ENCODE data around the gene CCDC51.
"Not testable (repeated sequence)": the region's sequence is repeated elsewhere in the genome, so short reads cannot be mapped to it uniquely, and the experiment has no call there.

The CCDC51 gene

GRCh38 chr3:48466386-48467109 is 26.6 kb upstream of the CCDC51 start:
- DNase-seq (ENCODE audit: insufficient read length, low spot score) = no peak
- FAIRE-seq = no peak

- peak; percentile 96 for DNase-seq (ENCODE audit: insufficient read length, low spot score)
- peak; percentile 96 for FAIRE-seq
Observed at GRCh38 chr3:48465531-48466378, 25.8 kb upstream of the CCDC51 start.

DNA sequence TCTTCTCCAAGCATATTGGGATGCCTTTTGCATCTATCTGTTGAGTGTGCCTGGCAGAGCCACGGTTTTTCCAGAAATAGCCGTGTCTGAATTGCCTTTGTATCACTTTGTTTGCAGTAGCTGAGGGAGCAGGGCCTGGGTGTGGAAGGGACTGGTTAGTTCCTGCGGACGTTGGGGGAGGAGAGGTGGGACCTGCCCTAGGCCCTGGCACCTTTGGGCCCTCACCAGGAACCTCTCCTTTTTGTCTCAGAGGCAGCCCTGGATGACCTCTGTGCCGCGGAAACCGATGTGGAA is 25.3 kb upstream of the CCDC51 start:
- FAIRE-seq = no peak
- DNase-seq (ENCODE audit: insufficient read length, low spot score) = no peak

GRCh38 chr3:48464713-48465221 is 24.8 kb upstream of the CCDC51 start:
- DNase-seq (ENCODE audit: insufficient read length, low spot score) = no peak
- FAIRE-seq = peak; percentile 28

DNA sequence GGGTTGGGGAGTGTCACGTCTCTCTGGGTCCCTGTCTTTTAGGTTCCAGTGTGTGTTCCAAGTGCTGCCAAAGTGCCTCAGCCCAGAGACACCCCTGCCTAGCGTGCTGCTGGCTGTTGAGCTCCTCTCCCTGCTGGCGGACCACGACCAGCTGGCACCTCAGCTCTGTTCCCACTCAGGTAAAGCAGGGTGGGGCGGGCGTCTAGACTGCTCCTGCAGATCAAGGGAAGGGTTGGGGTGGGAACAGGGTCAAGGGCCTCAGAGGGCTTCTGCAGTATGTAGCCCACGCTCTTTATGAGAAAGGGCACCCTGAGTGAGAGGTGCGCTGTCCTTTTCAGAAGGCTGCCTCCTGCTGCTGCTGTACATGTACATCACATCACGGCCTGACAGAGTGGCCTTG is 23.8 kb upstream of the CCDC51 start:
- no peak for FAIRE-seq
- DNase-seq (ENCODE audit: insufficient read length, low spot score) = no peak

DNA sequence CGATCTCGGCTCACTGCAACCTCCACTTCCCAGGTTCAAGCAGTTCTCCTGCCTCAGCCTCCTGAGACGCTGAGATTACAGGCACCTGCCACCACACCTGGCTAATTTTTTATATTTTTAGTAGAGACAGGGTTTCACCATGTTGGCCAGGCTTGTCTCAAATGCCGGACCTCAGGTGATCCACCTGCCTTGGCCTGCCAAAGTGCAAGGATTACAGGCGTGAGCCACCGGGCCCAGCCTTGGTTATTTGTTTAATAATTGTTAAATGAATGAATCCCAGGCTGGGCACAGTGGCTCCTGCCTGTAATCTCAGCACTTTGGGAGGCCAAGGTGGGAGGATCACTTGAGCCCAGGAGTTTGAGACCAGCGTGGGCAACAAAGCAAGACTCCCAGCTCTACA is 21.8 kb upstream of the CCDC51 start:
- not testable (repeated sequence) for DNase-seq (ENCODE audit: insufficient read length, low spot score); FAIRE-seq

DNA sequence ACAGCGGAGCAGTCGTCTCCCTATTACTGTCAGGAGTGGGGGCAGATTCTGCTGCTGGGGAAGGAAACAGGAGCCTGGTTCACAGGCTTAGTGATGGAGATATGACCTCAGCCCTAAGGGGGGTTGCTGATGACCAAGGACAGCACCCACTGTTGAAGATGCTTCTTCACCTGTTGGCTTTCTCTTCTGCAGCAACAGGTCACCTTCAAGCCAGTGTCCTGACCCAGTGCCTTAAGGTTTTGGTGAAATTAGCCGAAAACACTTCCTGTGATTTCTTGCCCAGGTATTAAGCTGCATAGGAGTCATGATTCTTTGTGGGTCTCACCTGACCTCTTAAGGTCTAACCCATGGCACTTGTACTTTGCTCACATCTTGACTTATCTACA is 20.6 kb upstream of the CCDC51 start:
- no peak for DNase-seq (ENCODE audit: insufficient read length, low spot score)
- no peak for FAIRE-seq

- no peak for DNase-seq (ENCODE audit: insufficient read length, low spot score)
- no peak for FAIRE-seq
Observed at GRCh38 chr3:48459773-48460516, 20.0 kb upstream of the CCDC51 start.

GRCh38 chr3:48459331-48459730 is 19.4 kb upstream of the CCDC51 start:
- DNase-seq (ENCODE audit: insufficient read length, low spot score) (no peak), FAIRE-seq (no peak)

GRCh38 chr3:48456456-48456855 is 16.5 kb upstream of the CCDC51 start:
- DNase-seq (ENCODE audit: insufficient read length, low spot score) (no peak), FAIRE-seq (no peak)

DNA sequence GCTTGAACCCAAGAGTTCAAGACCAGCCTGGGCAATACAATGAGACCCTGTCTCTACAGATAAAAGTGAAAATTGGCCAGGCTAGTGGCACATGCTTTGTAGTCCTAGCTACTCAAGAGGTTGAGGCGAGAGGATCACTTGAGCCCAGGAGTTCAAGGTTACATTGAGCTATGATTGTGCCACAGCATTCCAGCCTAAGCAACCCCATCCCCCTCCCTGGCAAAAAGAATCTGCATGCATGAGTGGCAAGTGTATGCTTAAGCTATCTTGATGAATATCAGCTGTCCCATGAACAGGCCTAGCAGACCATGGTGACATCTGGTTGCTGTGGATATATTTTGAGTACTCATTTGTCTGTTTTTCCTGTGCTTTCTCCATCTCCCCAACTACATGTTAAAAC is 11.4 kb upstream of the CCDC51 start:
- DNase-seq (ENCODE audit: insufficient read length, low spot score) (no peak), FAIRE-seq (no peak)

- FAIRE-seq (peak; percentile 90), DNase-seq (ENCODE audit: insufficient read length, low spot score) (peak; percentile 80)
Observed at GRCh38 chr3:48446425-48447193, 6.7 kb upstream of the CCDC51 start, which contains the start of gene ATRIP. Gene ATRIP, plus strand, starts transcription at chr3:48446737. Its CDS starts 109 bp downstream, at chr3:48446846.

- FAIRE-seq = no peak
- no peak for DNase-seq (ENCODE audit: insufficient read length, low spot score)
Observed at GRCh38 chr3:48446043-48446424, 6.1 kb upstream of the CCDC51 start.

DNA sequence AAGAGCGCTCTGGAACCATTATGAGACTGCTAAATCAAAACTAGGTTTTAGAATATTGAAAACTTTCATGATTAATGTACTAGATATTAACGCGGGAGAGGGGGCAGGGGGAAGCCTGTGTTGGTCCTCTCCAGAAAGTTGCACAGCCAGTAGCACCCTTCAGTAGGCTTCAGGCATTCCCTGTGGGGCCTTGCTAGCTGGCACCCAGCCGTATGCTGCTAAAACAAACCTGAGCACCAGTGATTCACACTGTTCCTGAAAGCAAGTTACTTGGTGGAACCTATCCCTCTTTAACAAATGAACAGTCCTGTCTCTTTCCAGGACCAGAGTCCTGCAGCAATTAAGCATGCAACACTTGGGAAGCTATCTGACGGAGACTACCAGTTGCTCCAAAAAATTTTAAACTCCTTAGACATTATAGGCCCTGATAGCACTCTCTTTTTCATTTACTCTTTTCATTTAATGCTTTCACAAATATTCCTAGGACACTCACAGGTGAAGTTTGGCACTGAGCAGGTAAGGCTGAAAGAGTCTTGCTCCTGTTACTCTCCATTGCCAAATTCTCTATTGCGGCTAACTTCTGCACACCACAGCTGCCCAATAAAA is 5.5 kb upstream of the CCDC51 start:
- FAIRE-seq = no peak
- no peak for DNase-seq (ENCODE audit: insufficient read length, low spot score)

GRCh38 chr3:48441940-48442339 is 2.0 kb upstream of the CCDC51 start:
- no peak for DNase-seq (ENCODE audit: insufficient read length, low spot score)
- FAIRE-seq = no peak

GRCh38 chr3:48440590-48440958 is 655 bp upstream of the CCDC51 start:
- no peak for FAIRE-seq

GRCh38 chr3:48437812-48438211 is 2.1 kb downstream of the CCDC51 start:
- FAIRE-seq = no peak
- no peak for DNase-seq (ENCODE audit: insufficient read length, low spot score)

More at GRCh38 chr3:48440590-48440958, 655 bp upstream of the CCDC51 start:
- DNase-seq (ENCODE audit: insufficient read length, low spot score) = no peak

- DNase-seq (ENCODE audit: insufficient read length, low spot score) = no peak
- FAIRE-seq = no peak
Observed at GRCh38 chr3:48436855-48437254, 3.1 kb downstream of the CCDC51 start.

DNA sequence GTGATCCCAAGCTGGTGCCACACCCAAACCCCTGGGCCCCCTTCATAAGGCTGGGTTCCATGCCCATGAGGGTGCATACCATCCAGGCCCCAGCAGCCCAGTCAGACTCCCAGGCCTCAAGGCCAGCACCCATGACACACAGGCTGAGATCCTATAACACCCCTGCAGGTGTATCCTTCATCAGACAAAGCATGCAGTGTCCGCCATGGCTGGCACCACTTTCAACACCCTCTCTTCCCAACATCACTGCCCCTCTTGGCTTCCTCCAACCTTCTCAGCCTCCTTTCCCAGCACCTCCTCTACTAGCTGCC is 3.5 kb downstream of the CCDC51 start:
- DNase-seq (ENCODE audit: insufficient read length, low spot score) = no peak
- FAIRE-seq = no peak

DNA sequence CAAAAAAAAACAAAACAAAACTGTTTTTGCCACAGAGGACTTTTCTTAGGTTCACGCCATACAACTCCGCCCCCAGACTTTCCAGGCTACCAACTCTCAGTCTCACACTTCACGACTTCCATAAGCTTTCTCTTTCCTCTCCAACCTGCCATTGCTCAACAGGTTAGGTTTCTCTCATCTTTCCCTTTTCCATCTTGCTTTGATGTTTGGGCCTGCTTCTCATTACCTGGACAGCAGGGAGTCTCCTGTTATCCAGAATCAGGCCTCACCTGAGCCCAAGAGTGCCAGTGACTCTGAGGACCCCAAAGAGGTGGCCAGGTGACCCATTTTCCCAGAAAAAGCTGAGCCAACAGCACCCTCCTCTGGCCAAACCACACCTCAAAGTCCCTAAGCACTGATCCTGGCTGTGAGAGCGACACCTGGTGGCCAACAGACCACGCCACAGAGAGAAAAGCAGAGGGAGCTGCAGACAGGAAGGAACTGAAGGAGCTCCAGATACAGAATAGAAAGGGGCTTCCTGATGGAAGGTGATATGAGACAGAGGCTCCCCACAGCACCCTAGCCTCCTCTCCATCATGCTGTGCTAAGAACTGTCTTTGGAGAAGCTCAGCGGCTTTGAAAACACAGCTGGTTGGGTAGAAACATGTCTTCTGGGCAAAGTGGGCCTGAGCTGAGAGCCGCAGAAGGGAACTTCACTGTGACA is 4.0 kb downstream of the CCDC51 start:
- FAIRE-seq (peak; percentile 92), DNase-seq (ENCODE audit: insufficient read length, low spot score) (peak; percentile 86)
